ENCODE data around the gene GUCA2B. TPM values are rescaled to one million over a fixed set of nuclear protein-coding genes. Genes with fewer than 3 reads are reported as not detected.

GUCA2B gene
- total and polyA plus RNA-seq, 4 donors = 1.7 to 3.3 TPM; not detected in 2

GRCh38 chr1:42163536-42164503 lies 10.6 kb downstream of the GUCA2B start:
- no peak for DNase-seq (ENCODE audit: low spot score)
- peaks cover 0 to 4% (median 0%) of the 10 kb centered on the region in 4 donors for H3K4me1 ChIP-seq (ENCODE audit: control insufficient read depth in 4 of 4, insufficient read depth in 4 of 4, low read length in 3 of 4)
- peaks cover 0 to 3% (median under 1%) of the 10 kb centered on the region in 4 donors for H3K9me3 ChIP-seq (ENCODE audit: control insufficient read depth in 4 of 4, low read length in 3 of 4)
- TF ChIP-seq FOXA1 (IDR thresholded peaks at IDR 0.05) = no peak
- no peak for TF ChIP-seq GABPA (IDR thresholded peaks at IDR 0.05 in 1 of 2, conservative IDR thresholded peaks at IDR 0.05 in 1 of 2)
- TF ChIP-seq TAF1 (conservative IDR thresholded peaks at IDR 0.05) = no peak
- TF ChIP-seq MAX (IDR thresholded peaks at IDR 0.05) = no peak
- TF ChIP-seq HNF4G (IDR thresholded peaks at IDR 0.05) = no peak
- TF ChIP-seq YY1 (IDR thresholded peaks at IDR 0.05) = no peak
- TF ChIP-seq NR2F2 (IDR thresholded peaks at IDR 0.05) = no peak
- TF ChIP-seq ZBTB33 (IDR thresholded peaks at IDR 0.05) = no peak
- TF ChIP-seq REST (IDR thresholded peaks at IDR 0.05) = no peak
- no peak for TF ChIP-seq RAD21 (IDR thresholded peaks at IDR 0.05)
- TF ChIP-seq FOXA2 (IDR thresholded peaks at IDR 0.05) = no peak
- no peak for TF ChIP-seq CTCF (IDR thresholded peaks at IDR 0.05; ENCODE audit: low read depth, low read length, missing input control)
- TF ChIP-seq ATF3 (IDR thresholded peaks at IDR 0.05) = no peak
- no peak for TF ChIP-seq JUND (IDR thresholded peaks at IDR 0.05)
- TF ChIP-seq SP1 (IDR thresholded peaks at IDR 0.05) = no peak
- TF ChIP-seq EGR1 (IDR thresholded peaks at IDR 0.05; ENCODE audit: low read depth in 2 of 2) = no peak
- TF ChIP-seq RXRA (IDR thresholded peaks at IDR 0.05) = no peak
- TF ChIP-seq HNF4A (conservative IDR thresholded peaks at IDR 0.05) = no peak
- H3K36me3 ChIP-seq (ENCODE audit: control insufficient read depth in 4 of 4, insufficient read depth in 3 of 4, low read depth in 1 of 4, low read length in 3 of 4) = no peaks in the 10 kb centered on the region
- H3K4me3 ChIP-seq (ENCODE audit: low read depth in 1 of 3, low read length in 3 of 3) = no peak overlapping the region
- no peak overlapping the region for H3K9ac ChIP-seq (ENCODE audit: low read depth in 1 of 2, low read length in 2 of 2)
- H3K27me3 ChIP-seq (ENCODE audit: control insufficient read depth in 4 of 4, insufficient read depth in 4 of 4, low read length in 3 of 4) = no peaks in the 10 kb centered on the region
- 91% methylated on average over 16 of the region's 16 CpGs for WGBS
- no peak overlapping the region for H3K27ac ChIP-seq (ENCODE audit: low read depth in 1 of 2, low read length in 2 of 2)

All from liver (tissue), 9 donors.